H54 (cell line): Measurements from ENCODE around the gene CCDC158.
"Not testable (repeated sequence)": the region's sequence is repeated elsewhere in the genome, so short reads cannot be mapped to it uniquely, and the experiment has no call there.

Source experiments
- DNase-seq: peaks from one replicate; pipeline ENCODE4 v3.0.0; 2011; ENCODE audit warnings: low spot score, mixed read lengths; ENCODE audit not compliant: insufficient read length
- FAIRE-seq: peaks from 3 replicates; lab custom pipeline; 2011; peaks lifted over from hg19 to GRCh38; lab: Jason Lieb, UNC
- POLR2A ChIP-seq: IDR thresholded peaks from 2 replicates; pipeline ENCODE4 v1.6.1; 2011; ENCODE audit warnings: low read depth, mild to moderate bottlenecking, low read length

CCDC158 gene

GRCh38 chr4:76442807-76443206 lies 21.9 kb upstream of the CCDC158 start:
- DNase-seq, result no peak
- no peak for TF ChIP-seq POLR2A
- no peak for FAIRE-seq

- no peak for FAIRE-seq
- TF ChIP-seq POLR2A, result no peak
- DNase-seq, result no peak
Observed at GRCh38 chr4:76441881-76442280, 20.9 kb upstream of the CCDC158 start.

GRCh38 chr4:76439491-76439890 lies 18.6 kb upstream of the CCDC158 start:
- FAIRE-seq, result no peak
- no peak for TF ChIP-seq POLR2A

GRCh38 chr4:76435528-76436319 lies 14.8 kb upstream of the CCDC158 start:
- no peak for FAIRE-seq

More at GRCh38 chr4:76439491-76439890, 18.6 kb upstream of the CCDC158 start:
- no peak for DNase-seq

GRCh38 chr4:76434901-76435527 lies 14.1 kb upstream of the CCDC158 start, which contains the start of gene SHROOM3:
SHROOM3 (plus strand) TSS chr4:76435229; CDS start chr4:76436053, 824 bp downstream.
- FAIRE-seq (no peak), DNase-seq (no peak)
- no peak for TF ChIP-seq POLR2A

More at GRCh38 chr4:76435528-76436319, 14.8 kb upstream of the CCDC158 start:
- no peak for DNase-seq
- TF ChIP-seq POLR2A, result no peak

GRCh38 chr4:76430519-76431388 lies 9.8 kb upstream of the CCDC158 start:
- DNase-seq (no peak), FAIRE-seq (no peak)
- no peak for TF ChIP-seq POLR2A

GRCh38 chr4:76429636-76430035 lies 8.7 kb upstream of the CCDC158 start:
- FAIRE-seq, result no peak
- no peak for DNase-seq
- no peak for TF ChIP-seq POLR2A

- no peak for FAIRE-seq
- TF ChIP-seq POLR2A, result no peak
- DNase-seq, result no peak
Observed at GRCh38 chr4:76426272-76426671, 5.3 kb upstream of the CCDC158 start.

- DNase-seq, FAIRE-seq: not testable (repeated sequence)
Observed at GRCh38 chr4:76423159-76423558, 2.2 kb upstream of the CCDC158 start.

- FAIRE-seq, result no peak
- no peak for TF ChIP-seq POLR2A
- DNase-seq, result no peak
Observed at GRCh38 chr4:76420188-76420761, 666 bp downstream of the CCDC158 start.

GRCh38 chr4:76410636-76411035 lies 10.3 kb downstream of the CCDC158 start:
- no peak for TF ChIP-seq POLR2A
- FAIRE-seq (no peak), DNase-seq (no peak)

- DNase-seq, result no peak
- TF ChIP-seq POLR2A, result no peak
- no peak for FAIRE-seq
Observed at GRCh38 chr4:76407440-76408119, 13.4 kb downstream of the CCDC158 start.

GRCh38 chr4:76406081-76406480 lies 14.9 kb downstream of the CCDC158 start:
- FAIRE-seq (no peak), DNase-seq (no peak)
- no peak for TF ChIP-seq POLR2A

GRCh38 chr4:76401654-76402053 lies 19.3 kb downstream of the CCDC158 start:
- FAIRE-seq (no peak), DNase-seq (no peak)
- no peak for TF ChIP-seq POLR2A
